Transverse colon (tissue), 4 donors: ENCODE data around the gene HEBP1. TPM values are rescaled to one million over a fixed set of nuclear protein-coding genes. Genes with fewer than 3 reads are reported as not detected.

Experiments used
- DNase-seq: peaks from one replicate; pipeline ENCODE4 v3.0.0-alpha.2; 2019
- H3K27ac ChIP-seq, 4 donors: fragments of 200-600 bp; sonication (generic); 2 replicates each; pipeline ENCODE4 v1.5.1; 2016 to 2018; ENCODE audit warnings: inconsistent platforms in 4 of 4
- H3K27me3 ChIP-seq: fragments of 200-600 bp; sonication (generic); 2 replicates; pipeline ENCODE4 v1.5.1; 2017; ENCODE audit warnings: inconsistent platforms
- H3K36me3 ChIP-seq, 4 donors: fragments of 200-600 bp; sonication (generic); 2 replicates each; pipeline ENCODE4 v1.5.1; 2017 to 2019; ENCODE audit warnings: inconsistent platforms in 4 of 4
- H3K4me1 ChIP-seq, 4 donors: fragments of 200-600 bp; sonication (generic); 2 replicates each; pipeline ENCODE4 v1.5.1; 2017 to 2020; ENCODE audit warnings: inconsistent platforms in 4 of 4
- H3K4me3 ChIP-seq, 4 donors: fragments of 200-600 bp; sonication (generic); 1 replicate in 1 of 4; 2 replicates in 3 of 4; pipeline versions ENCODE4 v1.5.1 to v1.6.1; 2017 to 2019; ENCODE audit warnings: inconsistent platforms in 4 of 4
- H3K9me3 ChIP-seq, 2 donors: fragments of 200-600 bp; sonication (generic); 2 replicates each; pipeline ENCODE4 v1.5.1; 2017 to 2019; ENCODE audit warnings: inconsistent platforms in 2 of 2
- CTCF ChIP-seq, 5 experiments: fragments of 200-600 bp in 3 of 5; fragments of 450-650 bp in 2 of 5; sonication (generic) in 3 of 5; IDR thresholded peaks; 1 replicate in 2 of 5; 2 replicates in 3 of 5; pipeline ENCODE4 v1.5.1; 2016 to 2017; ENCODE audit warnings: antibody characterized with exemption in 5 of 5, inconsistent platforms in 3 of 5, mild to moderate bottlenecking in 2 of 5, moderate library complexity in 1 of 5
- EP300 ChIP-seq: sonication (generic); formaldehyde crosslinking; IDR thresholded peaks from one replicate; pipeline ENCODE4 v1.6.1; 2017; ENCODE audit warnings: antibody characterized with exemption, low read depth
- POLR2A ChIP-seq: fragments of 450-650 bp; IDR thresholded peaks from one replicate; pipeline ENCODE4 v1.6.1; 2016; ENCODE audit warnings: antibody characterized with exemption, mild to moderate bottlenecking, moderate library complexity
- POLR2AphosphoS5 ChIP-seq, 3 donors: sonication (generic); formaldehyde crosslinking; IDR thresholded peaks; one replicate each; pipeline ENCODE4 v1.6.1; 2016; ENCODE audit warnings: antibody characterized with exemption in 3 of 3
- WGBS, 2 donors: methylation state at CpG; one replicate each; pipeline ENCODE4 v1.1.5; 2018; ENCODE audit warnings: low coverage in 1 of 2; 5-methylcytosine and 5-hydroxymethylcytosine counted together
- in situ Hi-C, 4 donors: fragments of 200-750 bp; cut with MboI; loops; one replicate each; pipeline versions ENCODE4 v1.15.0 to v1.15.1; 2017; ENCODE audit warnings: low sequenced_read_pairs in 3 of 4, low pct_ligation_motif_present in 1 of 4, low pct_unique_long_range_greater_than_20kb in 1 of 4
- intact Hi-C: fragments of 100-400 bp; cut with DNase I; formaldehyde crosslinking; loops from one replicate; pipeline ENCODE4 v1.15.1; 2023; ENCODE audit warnings: low total_unique reads
- total RNA-seq, 4 donors: library from RNA; depleted of rRNA; stranded (reverse); fragments of >200 nt; gene quantifications; one replicate each; pipeline ENCODE4 v1.1.0, GENCODE V29; 2016

HEBP1 gene
- total RNA-seq, 4 donors from 2014 or later, result 10.3 to 74.4 (median 37.4) TPM

DNA sequence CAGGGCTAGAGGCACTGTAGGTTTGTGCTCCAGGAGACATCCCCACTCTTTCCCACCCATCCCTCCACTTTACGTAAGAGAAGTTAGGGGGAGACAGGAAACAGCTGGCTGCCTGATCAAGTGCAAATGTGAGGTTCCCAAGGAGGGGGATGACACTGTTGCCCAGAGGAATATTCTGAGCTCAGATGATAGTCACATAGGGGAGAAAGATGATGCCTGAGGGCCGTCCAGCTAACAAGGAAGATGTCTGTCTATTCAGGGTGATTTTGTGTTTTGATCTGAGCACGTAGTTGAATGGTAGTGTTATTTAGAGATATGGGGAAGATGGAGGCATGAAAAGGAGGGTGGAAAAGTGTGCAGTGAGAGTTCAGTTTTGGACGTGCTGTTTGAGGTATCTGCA, 34.2 kb downstream of the HEBP1 start:
- H3K36me3 ChIP-seq, result no peaks in the 10 kb centered on the region
- DNase-seq, result no peak
- TF ChIP-seq CTCF (IDR thresholded peaks at IDR 0.05), result no peak
- no peak for TF ChIP-seq EP300
- TF ChIP-seq POLR2AphosphoS5 (IDR thresholded peaks at IDR 0.05), result no peak
- H3K27me3 ChIP-seq, result no peaks in the 10 kb centered on the region
- no peak overlapping the region for H3K4me3 ChIP-seq
- H3K4me1 ChIP-seq, result no peaks in the 10 kb centered on the region
- no peak overlapping the region for H3K27ac ChIP-seq
- intact Hi-C loops (no loop called here), in situ Hi-C loops (no loop called here)
- H3K9me3 ChIP-seq, result no peaks in the 10 kb centered on the region
- WGBS, 2 donors, result 62 to 80% methylated on average over 3 to 4 of the region's 4 CpGs

DNA sequence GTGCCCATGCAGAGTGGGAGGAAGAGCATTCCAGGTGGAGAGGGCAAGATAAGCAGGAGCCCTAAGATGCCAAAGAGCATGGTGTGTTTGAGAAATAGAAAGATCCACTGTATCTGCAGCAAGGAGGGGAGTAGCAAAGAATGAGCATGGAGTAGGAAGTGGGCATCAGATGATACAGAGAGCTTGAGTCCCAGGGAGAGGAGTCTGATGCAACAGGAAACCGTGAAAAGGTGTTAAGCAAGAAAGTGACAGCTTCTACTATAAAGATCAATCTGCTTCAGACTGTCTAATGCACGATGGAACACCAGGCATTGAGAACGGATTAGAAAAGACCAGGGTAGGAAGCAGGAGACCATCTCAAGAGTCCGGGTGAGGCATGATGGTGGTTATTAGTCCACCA, 35.8 kb downstream of the HEBP1 start:
- H3K27me3 ChIP-seq, result no peaks in the 10 kb centered on the region
- no peak overlapping the region for H3K27ac ChIP-seq
- intact Hi-C loops, result no loop called here
- 80 to 81% methylated on average over 4 of the region's 4 CpGs for WGBS, 2 donors
- TF ChIP-seq EP300 (no peak), CTCF (IDR thresholded peaks at IDR 0.05) (no peak), POLR2AphosphoS5 (IDR thresholded peaks at IDR 0.05) (no peak)
- in situ Hi-C loops, result no loop called here
- H3K4me1 ChIP-seq, result no peaks in the 10 kb centered on the region
- no peaks in the 10 kb centered on the region for H3K9me3 ChIP-seq
- no peak for DNase-seq
- no peak overlapping the region for H3K4me3 ChIP-seq
- no peaks in the 10 kb centered on the region for H3K36me3 ChIP-seq

DNA sequence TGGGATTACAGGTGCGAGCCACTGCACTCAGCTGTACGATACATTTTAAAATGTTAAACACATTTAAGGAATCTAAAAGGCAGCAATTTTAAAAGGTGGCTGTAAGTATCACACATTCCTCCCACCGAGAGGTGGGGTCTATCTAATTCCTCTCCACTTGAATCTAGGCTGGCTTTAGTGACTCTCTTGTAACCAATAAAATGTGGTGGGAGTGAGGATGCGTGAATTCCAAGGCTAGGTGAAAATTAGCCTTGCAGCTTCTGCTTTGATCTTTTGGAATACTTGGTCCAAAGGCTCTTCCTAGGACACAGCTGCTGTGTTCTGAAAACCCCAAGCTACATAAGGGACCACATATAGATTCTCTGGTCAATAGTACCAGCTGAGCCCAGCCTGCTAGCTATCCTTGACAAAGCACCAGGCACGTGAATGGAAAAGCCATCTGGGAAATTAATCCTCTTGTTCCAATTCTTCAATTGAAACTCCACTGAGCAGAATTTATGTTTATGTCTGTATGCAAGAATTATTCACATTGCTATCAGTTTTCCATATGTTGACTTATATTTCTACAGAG, 39.3 kb downstream of the HEBP1 start:
- no peak for DNase-seq
- Histone ChIP-seq H3K4me3 (no peak overlapping the region), H3K4me1 (no peaks in the 10 kb centered on the region), H3K27me3 (no peaks in the 10 kb centered on the region), H3K36me3 (no peaks in the 10 kb centered on the region), H3K9me3 (no peaks in the 10 kb centered on the region), H3K27ac (no peak overlapping the region)
- no peak for TF ChIP-seq EP300
- TF ChIP-seq CTCF (IDR thresholded peaks at IDR 0.05), result no peak
- no peak for TF ChIP-seq POLR2A
- no peak for TF ChIP-seq POLR2AphosphoS5 (IDR thresholded peaks at IDR 0.05)
- in situ Hi-C loops (no loop called here), intact Hi-C loops (no loop called here)
- 79 to 82% methylated on average over 2 to 5 of the region's 5 CpGs for WGBS, 2 donors

DNA sequence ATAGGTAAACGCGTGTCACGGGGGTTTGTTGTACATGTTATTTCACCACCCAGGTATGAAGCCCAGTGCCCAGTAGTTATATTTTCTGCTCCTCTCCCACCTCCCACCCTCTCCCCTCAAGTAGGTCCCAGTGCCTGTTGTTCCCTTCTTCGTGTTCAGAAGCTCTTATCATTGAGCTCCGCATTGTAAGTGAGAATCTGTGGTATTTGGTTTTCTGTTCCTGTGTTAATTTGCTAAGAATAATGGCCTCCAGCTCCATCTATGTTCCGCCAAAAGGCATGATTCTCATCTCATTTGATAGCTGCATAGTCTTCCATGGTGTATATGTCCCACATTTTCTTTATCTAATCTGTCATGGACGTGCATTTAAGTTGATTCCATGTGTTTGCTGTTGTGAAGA, 41.2 kb downstream of the HEBP1 start:
- Histone ChIP-seq H3K27me3 (no peaks in the 10 kb centered on the region), H3K9me3 (no peaks in the 10 kb centered on the region), H3K36me3 (no peaks in the 10 kb centered on the region), H3K4me1 (no peaks in the 10 kb centered on the region), H3K4me3 (no peak overlapping the region), H3K27ac (no peak overlapping the region)
- TF ChIP-seq POLR2AphosphoS5 (IDR thresholded peaks at IDR 0.05), result no peak
- TF ChIP-seq EP300, result no peak
- TF ChIP-seq CTCF (IDR thresholded peaks at IDR 0.05), result no peak
- DNase-seq, result no peak
- 76 to 78% methylated on average over 7 of the region's 7 CpGs for WGBS, 2 donors
- intact Hi-C loops, result no loop called here
- in situ Hi-C loops, result no loop called here
